ENCODE data around the gene OAF. TPM values are rescaled to one million over a fixed set of nuclear protein-coding genes. Genes with fewer than 3 reads are reported as not detected.

OAF gene
- total RNA-seq, 2 donors from 2014 or later, result 142 to 152 TPM

DNA sequence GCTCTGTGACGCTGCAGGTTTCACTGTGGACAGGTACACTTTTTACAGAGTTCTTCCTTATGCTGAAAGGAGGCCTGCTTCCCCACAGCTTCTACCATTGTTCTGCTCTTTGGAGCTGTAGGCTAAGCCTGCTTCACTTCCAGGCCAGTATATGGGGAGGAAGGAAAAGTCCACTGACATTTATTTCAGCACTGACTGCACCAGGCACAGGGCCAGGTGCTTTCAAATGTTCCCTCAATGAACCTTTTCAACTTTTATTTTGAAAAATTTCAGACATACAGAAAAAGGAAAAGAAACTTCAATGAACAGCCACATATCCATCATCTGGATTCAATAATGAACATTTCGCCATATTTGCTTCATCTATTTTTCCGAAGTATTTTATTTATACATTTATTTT is 51.1 kb downstream of the OAF start:
- no peaks in the 10 kb centered on the region for H3K9me3 ChIP-seq
- H3K27me3 ChIP-seq, result peaks cover 5% of the 10 kb centered on the region
- TF ChIP-seq, protein P1, sequence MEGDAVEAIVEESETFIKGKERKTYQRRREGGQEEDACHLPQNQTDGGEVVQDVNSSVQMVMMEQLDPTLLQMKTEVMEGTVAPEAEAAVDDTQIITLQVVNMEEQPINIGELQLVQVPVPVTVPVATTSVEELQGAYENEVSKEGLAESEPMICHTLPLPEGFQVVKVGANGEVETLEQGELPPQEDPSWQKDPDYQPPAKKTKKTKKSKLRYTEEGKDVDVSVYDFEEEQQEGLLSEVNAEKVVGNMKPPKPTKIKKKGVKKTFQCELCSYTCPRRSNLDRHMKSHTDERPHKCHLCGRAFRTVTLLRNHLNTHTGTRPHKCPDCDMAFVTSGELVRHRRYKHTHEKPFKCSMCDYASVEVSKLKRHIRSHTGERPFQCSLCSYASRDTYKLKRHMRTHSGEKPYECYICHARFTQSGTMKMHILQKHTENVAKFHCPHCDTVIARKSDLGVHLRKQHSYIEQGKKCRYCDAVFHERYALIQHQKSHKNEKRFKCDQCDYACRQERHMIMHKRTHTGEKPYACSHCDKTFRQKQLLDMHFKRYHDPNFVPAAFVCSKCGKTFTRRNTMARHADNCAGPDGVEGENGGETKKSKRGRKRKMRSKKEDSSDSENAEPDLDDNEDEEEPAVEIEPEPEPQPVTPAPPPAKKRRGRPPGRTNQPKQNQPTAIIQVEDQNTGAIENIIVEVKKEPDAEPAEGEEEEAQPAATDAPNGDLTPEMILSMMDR (IDR thresholded peaks at IDR 0.05), result no peak
- H3K4me3 ChIP-seq, result no peak overlapping the region
- no peak for DNase-seq
- no peak overlapping the region for H3K9ac ChIP-seq (ENCODE audit: low read depth in 2 of 2, low read length in 2 of 2)
- H3K27ac ChIP-seq, result no peak overlapping the region
- H3K36me3 ChIP-seq, result no peaks in the 10 kb centered on the region
- intact Hi-C loops (cut with DNase I), result no loop called here
- no peaks in the 10 kb centered on the region for H3K4me1 ChIP-seq

DNA sequence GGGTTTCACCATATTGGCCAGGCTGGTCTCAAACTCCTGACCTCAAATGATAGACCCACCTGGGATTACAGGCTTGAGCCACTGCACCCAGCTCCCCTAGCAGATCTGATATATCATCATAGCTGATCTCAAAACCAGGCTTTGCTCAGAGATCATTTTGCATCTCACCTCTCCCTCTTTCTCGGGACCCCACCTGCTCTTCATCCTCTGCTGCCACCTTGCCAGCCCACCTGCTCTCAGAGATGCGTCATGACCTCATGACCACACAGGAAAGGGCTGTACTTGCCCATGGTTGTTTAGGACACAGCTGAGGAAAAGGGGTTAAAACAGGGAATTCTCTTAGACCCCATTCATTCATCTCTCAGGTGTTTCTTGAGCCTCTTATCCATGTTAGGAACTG is 56.5 kb downstream of the OAF start:
- Histone ChIP-seq H3K4me3 (no peak overlapping the region), H3K9ac (ENCODE audit: low read depth in 2 of 2, low read length in 2 of 2) (no peak overlapping the region), H3K9me3 (no peaks in the 10 kb centered on the region), H3K27ac (no peak overlapping the region), H3K4me1 (no peaks in the 10 kb centered on the region), H3K36me3 (no peaks in the 10 kb centered on the region), H3K27me3 (no peaks in the 10 kb centered on the region)
- DNase-seq, result no peak
- intact Hi-C loops (cut with DNase I), result no loop called here
- TF ChIP-seq, protein P1 (IDR thresholded peaks at IDR 0.05), result no peak

DNA sequence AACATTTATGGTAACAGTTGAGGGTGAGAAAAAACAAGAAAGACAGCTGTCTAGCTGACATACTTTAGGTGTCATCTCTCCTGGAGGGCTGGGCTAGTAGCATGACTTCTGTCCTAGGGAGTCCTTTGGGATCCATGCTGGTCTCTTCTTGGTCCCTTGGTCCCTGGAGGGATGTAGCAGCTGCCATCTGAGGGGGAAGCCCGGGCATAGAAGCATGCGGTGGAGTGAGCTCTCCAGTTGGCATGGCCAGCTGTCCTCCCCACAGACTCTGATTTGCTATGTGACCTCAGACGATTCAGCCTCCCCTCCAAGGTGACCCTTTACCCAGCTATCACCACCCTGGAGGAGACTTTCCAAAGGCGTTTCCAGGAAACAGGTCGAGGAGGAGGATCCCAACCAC is 57.9 kb downstream of the OAF start:
- intact Hi-C loops (cut with DNase I), result no loop called here
- no peak overlapping the region for H3K27ac ChIP-seq
- no peaks in the 10 kb centered on the region for H3K9me3 ChIP-seq
- H3K4me3 ChIP-seq, result no peak overlapping the region
- TF ChIP-seq, protein P1 (IDR thresholded peaks at IDR 0.05), result no peak
- H3K27me3 ChIP-seq, result no peaks in the 10 kb centered on the region
- no peak overlapping the region for H3K9ac ChIP-seq (ENCODE audit: low read depth in 2 of 2, low read length in 2 of 2)
- no peaks in the 10 kb centered on the region for H3K36me3 ChIP-seq
- no peak for DNase-seq
- no peaks in the 10 kb centered on the region for H3K4me1 ChIP-seq

DNA sequence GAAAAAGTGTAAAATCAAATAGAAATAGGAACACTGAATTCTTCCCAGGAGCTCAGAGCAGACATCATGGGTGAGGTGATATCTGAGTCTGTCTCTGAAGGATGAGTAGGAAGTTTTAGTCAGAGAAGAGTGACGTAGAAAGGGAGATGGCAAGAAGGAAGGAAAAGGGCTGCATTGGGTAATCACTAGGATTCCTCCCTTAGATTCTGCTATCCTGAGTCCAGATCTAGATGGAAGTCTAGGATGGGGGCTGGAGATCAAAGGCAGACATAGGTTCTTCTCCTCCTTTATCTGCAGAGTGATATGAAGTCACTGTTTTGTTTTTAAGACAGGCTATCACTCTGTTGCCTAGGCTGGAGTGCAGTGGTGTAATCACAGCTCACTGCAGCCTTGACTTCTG is 59.6 kb downstream of the OAF start:
- intact Hi-C loops (cut with DNase I), result no loop called here
- no peaks in the 10 kb centered on the region for H3K9me3 ChIP-seq
- no peak overlapping the region for H3K9ac ChIP-seq (ENCODE audit: low read depth in 2 of 2, low read length in 2 of 2)
- TF ChIP-seq, protein P1 (IDR thresholded peaks at IDR 0.05), result no peak
- H3K27me3 ChIP-seq, result no peaks in the 10 kb centered on the region
- no peaks in the 10 kb centered on the region for H3K4me1 ChIP-seq
- no peak overlapping the region for H3K27ac ChIP-seq
- DNase-seq, result no peak
- H3K4me3 ChIP-seq, result no peak overlapping the region
- H3K36me3 ChIP-seq, result no peaks in the 10 kb centered on the region

DNA sequence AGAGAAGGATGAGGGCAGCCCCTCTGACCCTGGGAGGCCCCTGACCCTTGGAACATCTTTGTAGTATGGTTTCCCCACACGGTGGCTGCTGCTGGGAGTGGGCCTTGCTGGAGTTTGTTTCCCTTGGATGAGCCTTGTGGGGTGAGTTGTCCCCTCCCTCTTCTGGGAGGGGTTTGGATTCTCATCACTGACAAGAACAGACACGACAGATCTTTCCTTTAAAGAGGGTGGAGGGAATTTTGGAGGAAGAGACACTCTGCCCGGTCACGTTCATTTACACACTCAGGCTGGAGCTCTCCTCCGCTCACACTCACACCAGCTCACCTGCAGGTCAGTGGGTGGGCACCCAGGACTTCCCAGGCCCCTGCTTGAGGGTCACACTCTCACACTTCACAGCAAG is 60.8 kb downstream of the OAF start:
- no peak overlapping the region for H3K4me3 ChIP-seq
- no peak for DNase-seq
- H3K9ac ChIP-seq (ENCODE audit: low read depth in 2 of 2, low read length in 2 of 2), result no peak overlapping the region
- no peaks in the 10 kb centered on the region for H3K36me3 ChIP-seq
- intact Hi-C loops (cut with DNase I), result no loop called here
- H3K9me3 ChIP-seq, result no peaks in the 10 kb centered on the region
- H3K4me1 ChIP-seq, result no peaks in the 10 kb centered on the region
- TF ChIP-seq, protein P1 (IDR thresholded peaks at IDR 0.05), result no peak
- H3K27ac ChIP-seq, result no peak overlapping the region
- H3K27me3 ChIP-seq, result no peaks in the 10 kb centered on the region

DNA sequence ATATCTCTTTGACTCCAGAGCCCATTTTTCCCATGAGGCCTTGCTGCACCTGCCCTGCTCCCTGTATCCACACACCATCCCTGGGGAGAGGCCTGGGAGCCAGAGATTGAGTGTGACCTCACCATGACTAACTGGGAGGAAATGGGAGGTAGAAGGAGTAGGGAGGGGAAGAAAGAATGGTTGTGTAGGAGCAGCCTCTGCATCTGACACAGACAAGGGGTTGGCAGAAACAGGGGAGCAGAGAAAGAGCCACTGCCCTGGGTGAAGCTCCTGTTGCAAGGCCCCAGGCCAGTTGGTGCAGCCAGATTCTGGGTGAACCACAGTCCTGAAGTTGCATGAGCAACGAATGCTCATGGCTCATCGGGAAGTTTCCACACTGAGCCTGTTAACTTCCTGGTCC is 61.5 kb downstream of the OAF start:
- no peak overlapping the region for H3K9ac ChIP-seq (ENCODE audit: low read depth in 2 of 2, low read length in 2 of 2)

More for the DNA sequence above, 61.5 kb downstream of the OAF start:
- Histone ChIP-seq H3K9me3 (no peaks in the 10 kb centered on the region), H3K36me3 (no peaks in the 10 kb centered on the region), H3K4me3 (no peak overlapping the region), H3K27ac (no peak overlapping the region), H3K4me1 (no peaks in the 10 kb centered on the region), H3K27me3 (no peaks in the 10 kb centered on the region)
- intact Hi-C loops (cut with DNase I), result no loop called here
- TF ChIP-seq, protein P1 (IDR thresholded peaks at IDR 0.05), result no peak
- DNase-seq, result no peak
